ENCODE results near the gene ANAPC15. TPM values are rescaled to one million over a fixed set of nuclear protein-coding genes. Genes with fewer than 3 reads are reported as not detected.
"Not testable (repeated sequence)": the region's sequence is repeated elsewhere in the genome, so short reads cannot be mapped to it uniquely, and the experiment has no call there.

ANAPC15 gene
- total RNA-seq, 2 experiments from 2014 or later = 48.8 to 52.5 TPM

- intact Hi-C loops (cut with DNase I, micrococcal nuclease) = no loop called here
- no peaks in the 10 kb centered on the region for H3K36me3 Mint-ChIP-seq (ENCODE audit: low read depth)
- ChIA-PET CTCF (no interaction called here), POLR2A (no interaction called here)
- no peak for ATAC-seq (ENCODE audit: poor library complexity)
- no peaks in the 10 kb centered on the region for H3K9me3 ChIP-seq (ENCODE audit: control insufficient read depth in 1 of 2, insufficient read depth in 1 of 2, low read length in 2 of 2)
- H3K9me3 Mint-ChIP-seq = no peaks in the 10 kb centered on the region
- DNase-seq = no peak
- no peak overlapping the region for H3K27ac ChIP-seq (ENCODE audit: low read depth in 1 of 2, low read length in 2 of 2)
- peaks cover 0 to 7% of the 10 kb centered on the region in 2 experiments for H3K27me3 ChIP-seq (ENCODE audit: control insufficient read depth in 1 of 2, insufficient read depth in 2 of 2, low read length in 2 of 2)
- no peak overlapping the region for H3K27ac Mint-ChIP-seq
- H3K4me1 Mint-ChIP-seq (ENCODE audit: low read depth) = no peaks in the 10 kb centered on the region
- no peak overlapping the region for H3K4me3 Mint-ChIP-seq
- no peak for TF ChIP-seq CTCF (IDR thresholded peaks at IDR 0.05)
- no peaks in the 10 kb centered on the region for H3K4me1 ChIP-seq (ENCODE audit: insufficient read depth, low read length)
- H3K36me3 ChIP-seq (ENCODE audit: insufficient read depth, low read length) = no peaks in the 10 kb centered on the region
- H3K4me3 ChIP-seq (ENCODE audit: low read length) = no peak overlapping the region
- H3K27me3 Mint-ChIP-seq = peaks cover 15% of the 10 kb centered on the region
Measured at GRCh38 chr11:72155751-72156150, 43.3 kb upstream of the ANAPC15 start.

GRCh38 chr11:72154816-72155215, 42.3 kb upstream of the ANAPC15 start:
- no peaks in the 10 kb centered on the region for H3K4me1 Mint-ChIP-seq (ENCODE audit: low read depth)
- Histone ChIP-seq H3K27me3 (ENCODE audit: control insufficient read depth in 1 of 2, insufficient read depth in 2 of 2, low read length in 2 of 2) (peaks cover 0 to 5% of the 10 kb centered on the region in 2 experiments), H3K4me3 (ENCODE audit: low read length) (no peak overlapping the region), H3K36me3 (ENCODE audit: insufficient read depth, low read length) (no peaks in the 10 kb centered on the region), H3K27ac (ENCODE audit: low read depth in 1 of 2, low read length in 2 of 2) (no peak overlapping the region), H3K9me3 (ENCODE audit: control insufficient read depth in 1 of 2, insufficient read depth in 1 of 2, low read length in 2 of 2) (no peaks in the 10 kb centered on the region), H3K4me1 (ENCODE audit: insufficient read depth, low read length) (no peaks in the 10 kb centered on the region)
- H3K4me3 Mint-ChIP-seq = no peak overlapping the region
- no peak for TF ChIP-seq CTCF (IDR thresholded peaks at IDR 0.05)
- no peaks in the 10 kb centered on the region for H3K9me3 Mint-ChIP-seq
- no peaks in the 10 kb centered on the region for H3K36me3 Mint-ChIP-seq (ENCODE audit: low read depth)
- ChIA-PET CTCF (interaction anchor here (0.9 kb wide), 1 partner anchor 11 kb away, joined by 5 read pairs; no protein-coding TSS in a partner anchor), POLR2A (no interaction called here)
- peaks cover 9% of the 10 kb centered on the region for H3K27me3 Mint-ChIP-seq
- intact Hi-C loops (cut with DNase I, micrococcal nuclease) = no loop called here
- no peak for ATAC-seq (ENCODE audit: poor library complexity)
- H3K27ac Mint-ChIP-seq = no peak overlapping the region
- DNase-seq = no peak

GRCh38 chr11:72153874-72154273, 41.4 kb upstream of the ANAPC15 start:
- CTCF ChIA-PET = interaction anchor here (1.9 kb wide), 1 partner anchor 129 kb away, joined by 5 read pairs; no protein-coding TSS in a partner anchor
- H3K36me3 Mint-ChIP-seq (ENCODE audit: low read depth); H3K27me3 Mint-ChIP-seq; H3K9me3 ChIP-seq (ENCODE audit: control insufficient read depth in 1 of 2, insufficient read depth in 1 of 2, low read length in 2 of 2); POLR2A ChIA-PET; DNase-seq; H3K27me3 ChIP-seq (ENCODE audit: control insufficient read depth in 1 of 2, insufficient read depth in 2 of 2, low read length in 2 of 2); H3K4me1 Mint-ChIP-seq (ENCODE audit: low read depth); H3K9me3 Mint-ChIP-seq; ATAC-seq (ENCODE audit: poor library complexity); H3K4me3 Mint-ChIP-seq; H3K4me1 ChIP-seq (ENCODE audit: insufficient read depth, low read length); H3K4me3 ChIP-seq (ENCODE audit: low read length); H3K36me3 ChIP-seq (ENCODE audit: insufficient read depth, low read length); H3K27ac Mint-ChIP-seq; intact Hi-C loops (cut with DNase I, micrococcal nuclease); H3K27ac ChIP-seq (ENCODE audit: low read depth in 1 of 2, low read length in 2 of 2): not testable (repeated sequence)

- DNase-seq (no peak), ATAC-seq (ENCODE audit: poor library complexity) (no peak)
- Histone ChIP-seq H3K27me3 (ENCODE audit: control insufficient read depth in 1 of 2, insufficient read depth in 2 of 2, low read length in 2 of 2) (no peaks in the 10 kb centered on the region), H3K9me3 (ENCODE audit: control insufficient read depth in 1 of 2, insufficient read depth in 1 of 2, low read length in 2 of 2) (no peaks in the 10 kb centered on the region), H3K4me1 (ENCODE audit: insufficient read depth, low read length) (no peaks in the 10 kb centered on the region), H3K27ac (ENCODE audit: low read depth in 1 of 2, low read length in 2 of 2) (no peak overlapping the region), H3K36me3 (ENCODE audit: insufficient read depth, low read length) (no peaks in the 10 kb centered on the region), H3K4me3 (ENCODE audit: low read length) (no peak overlapping the region)
- TF ChIP-seq CTCF (IDR thresholded peaks at IDR 0.05) = no peak
- intact Hi-C loops (cut with DNase I, micrococcal nuclease) = no loop called here
- Mint-ChIP-seq H3K27ac (no peak overlapping the region), H3K4me1 (ENCODE audit: low read depth) (no peaks in the 10 kb centered on the region), H3K36me3 (ENCODE audit: low read depth) (no peaks in the 10 kb centered on the region), H3K9me3 (no peaks in the 10 kb centered on the region), H3K4me3 (no peak overlapping the region), H3K27me3 (no peaks in the 10 kb centered on the region)
- ChIA-PET CTCF (interaction anchor here (1.1 kb wide), 1 partner anchor 126 kb away, joined by 3 read pairs; no protein-coding TSS in a partner anchor), POLR2A (no interaction called here)
Measured at GRCh38 chr11:72150882-72151281, 38.4 kb upstream of the ANAPC15 start.

Data from CD4-positive, alpha-beta T cell (primary cell).